Rectal smooth muscle tissue (tissue), 1 donor: Measurements from ENCODE around the gene ZNF747.

Experiments used
- H3K27ac ChIP-seq: one replicate; pipeline ENCODE4 v1.7.0; 2013; ENCODE audit warnings: low read depth, low read length, inconsistent platforms
- H3K27me3 ChIP-seq: one replicate; pipeline ENCODE4 v1.7.0; 2013; ENCODE audit warnings: low read length; ENCODE audit not compliant: control insufficient read depth, insufficient read depth
- H3K36me3 ChIP-seq: one replicate; pipeline ENCODE4 v1.7.0; 2013; ENCODE audit warnings: low read length; ENCODE audit not compliant: control insufficient read depth, insufficient read depth
- H3K4me1 ChIP-seq: one replicate; pipeline ENCODE4 v1.7.0; 2013; ENCODE audit warnings: low read length; ENCODE audit not compliant: control insufficient read depth, insufficient read depth
- H3K4me3 ChIP-seq: one replicate; pipeline ENCODE4 v1.7.0; 2013; ENCODE audit warnings: low read length
- H3K9ac ChIP-seq: one replicate; pipeline ENCODE4 v1.7.0; 2013; ENCODE audit warnings: low read length

The ZNF747 gene

DNA sequence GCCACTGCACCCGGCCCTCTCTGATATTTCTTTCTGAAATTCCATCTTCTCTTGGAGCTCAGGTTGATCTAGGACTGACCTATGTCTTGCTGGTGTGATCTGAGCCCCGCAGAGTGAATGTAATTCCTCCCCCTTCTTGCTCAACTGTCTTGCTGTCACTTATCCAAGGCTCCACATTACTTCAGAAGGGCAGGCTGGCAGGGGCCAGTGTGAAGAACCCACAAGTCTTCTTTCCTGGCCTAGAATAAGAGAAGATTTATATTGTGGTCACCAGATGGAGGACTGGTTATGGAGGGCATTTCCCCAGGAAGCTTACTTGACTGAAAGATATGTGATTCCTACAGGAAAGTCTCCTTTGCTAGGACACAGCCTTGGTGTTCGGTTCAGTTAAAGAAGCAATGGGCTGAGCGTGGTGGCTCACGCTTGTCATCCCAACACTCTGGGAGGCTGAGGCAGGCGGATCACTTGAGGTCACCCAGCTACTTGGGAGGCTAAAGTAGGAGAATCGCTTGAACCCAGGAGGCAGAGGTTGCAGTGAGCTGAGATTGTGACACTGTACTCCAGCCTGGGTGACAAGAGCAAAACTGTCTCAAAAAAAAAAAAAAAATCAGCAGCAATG is 48.7 kb downstream of the ZNF747 start:
- Histone ChIP-seq H3K4me1 (no peaks in the 10 kb centered on the region), H3K4me3 (no peak overlapping the region), H3K9ac (no peak overlapping the region), H3K27ac (no peak overlapping the region), H3K27me3 (no peaks in the 10 kb centered on the region), H3K36me3 (no peaks in the 10 kb centered on the region)

DNA sequence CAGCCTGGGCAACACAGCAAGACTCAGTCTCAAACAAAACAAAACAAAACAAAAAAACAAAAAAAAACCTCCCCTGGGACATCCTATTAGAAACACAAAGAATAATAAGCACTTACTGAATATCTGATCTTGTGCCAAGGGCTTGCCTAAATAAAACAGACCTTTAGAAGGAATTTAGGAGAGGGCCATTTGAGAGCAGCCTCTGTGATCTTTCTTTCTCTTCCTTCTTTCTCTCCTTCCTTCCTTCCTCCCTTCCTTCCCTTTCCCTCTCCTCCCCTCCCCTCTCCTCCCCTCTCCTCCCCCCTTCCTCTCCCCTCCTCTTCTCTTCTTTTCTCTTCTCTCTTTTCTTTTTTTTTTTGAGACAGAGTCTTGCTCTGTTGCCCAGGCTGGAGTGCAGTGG is 49.8 kb downstream of the ZNF747 start:
- H3K4me3 ChIP-seq: no peak overlapping the region
- no peaks in the 10 kb centered on the region for H3K4me1 ChIP-seq
- no peak overlapping the region for H3K27ac ChIP-seq
- H3K27me3 ChIP-seq: no peaks in the 10 kb centered on the region
- no peaks in the 10 kb centered on the region for H3K36me3 ChIP-seq
- H3K9ac ChIP-seq: no peak overlapping the region

DNA sequence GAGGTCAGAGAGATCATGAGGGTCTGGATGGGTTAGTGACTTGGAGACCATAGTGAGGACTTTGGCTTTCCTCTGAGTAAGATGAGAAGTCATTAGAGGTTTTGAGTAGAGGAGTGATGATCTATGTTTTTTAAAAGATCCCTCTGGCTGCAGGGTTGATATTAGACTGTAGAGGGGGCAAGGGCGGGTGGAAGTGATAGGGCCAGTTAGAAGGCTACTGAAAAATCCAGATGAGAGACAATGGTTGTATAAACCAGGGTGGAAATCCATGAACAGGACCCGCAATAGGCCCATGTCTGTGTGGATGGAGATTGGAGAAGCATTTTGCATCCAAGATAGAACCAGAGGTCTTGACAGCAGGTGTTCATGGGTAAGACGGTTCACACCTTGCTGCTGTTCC is 52.3 kb downstream of the ZNF747 start:
- H3K36me3 ChIP-seq: no peaks in the 10 kb centered on the region
- no peak overlapping the region for H3K9ac ChIP-seq
- no peaks in the 10 kb centered on the region for H3K4me1 ChIP-seq
- H3K4me3 ChIP-seq: no peak overlapping the region
- no peak overlapping the region for H3K27ac ChIP-seq
- H3K27me3 ChIP-seq: no peaks in the 10 kb centered on the region

DNA sequence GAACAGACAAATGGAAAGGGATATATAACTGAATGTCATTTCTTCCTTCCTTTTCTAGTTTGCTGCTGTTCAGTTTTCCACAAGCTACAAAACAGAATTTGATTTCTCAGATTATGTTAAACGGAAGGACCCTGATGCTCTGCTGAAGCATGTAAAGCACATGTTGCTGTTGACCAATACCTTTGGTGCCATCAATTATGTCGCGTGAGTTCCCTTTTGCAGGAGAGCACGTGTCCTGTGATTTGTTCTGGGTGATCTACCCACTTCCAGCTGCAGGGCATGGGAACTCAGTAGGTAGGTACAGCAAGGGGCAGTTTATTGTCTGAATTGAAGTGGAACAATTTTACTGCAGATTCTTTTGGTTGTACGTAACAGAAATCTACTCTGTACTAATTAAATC is 53.3 kb downstream of the ZNF747 start:
- no peaks in the 10 kb centered on the region for H3K27me3 ChIP-seq
- no peak overlapping the region for H3K4me3 ChIP-seq
- H3K9ac ChIP-seq: no peak overlapping the region
- H3K36me3 ChIP-seq: no peaks in the 10 kb centered on the region
- H3K27ac ChIP-seq: no peak overlapping the region
- no peaks in the 10 kb centered on the region for H3K4me1 ChIP-seq
